D341Med (cell line): ENCODE data around the gene SULT4A1.
A peak's percentile ranks its signal among the peaks of the same experiment; 100 is the strongest.

Experiments
- DNase-seq: peaks from one replicate; pipeline ENCODE4 v3.0.0; 2012; ENCODE audit warnings: low spot score

Gene SULT4A1

GRCh38 chr22:43860831-43861230 is 1.5 kb downstream of the SULT4A1 start:
- DNase-seq, result no peak

DNA sequence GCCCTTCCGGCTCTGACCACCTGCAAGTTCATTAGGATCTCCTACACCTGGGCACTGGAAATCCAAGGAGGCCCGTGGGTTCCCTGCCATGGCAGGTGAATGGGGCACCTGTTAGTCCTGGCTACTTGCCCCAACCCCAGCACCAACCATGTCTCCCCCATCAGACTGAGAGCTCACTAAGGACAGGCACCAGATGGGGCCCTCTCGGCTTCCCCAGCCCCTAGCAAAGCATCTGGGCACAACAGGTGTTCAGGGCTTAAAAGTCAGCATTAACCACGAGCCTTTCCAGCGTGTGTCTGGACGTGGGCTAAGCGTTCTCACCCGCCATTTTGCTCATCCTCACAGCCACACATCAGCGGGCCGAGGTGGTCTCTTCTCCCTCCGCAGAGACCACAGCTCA is 2.2 kb downstream of the SULT4A1 start:
- DNase-seq, result no peak

DNA sequence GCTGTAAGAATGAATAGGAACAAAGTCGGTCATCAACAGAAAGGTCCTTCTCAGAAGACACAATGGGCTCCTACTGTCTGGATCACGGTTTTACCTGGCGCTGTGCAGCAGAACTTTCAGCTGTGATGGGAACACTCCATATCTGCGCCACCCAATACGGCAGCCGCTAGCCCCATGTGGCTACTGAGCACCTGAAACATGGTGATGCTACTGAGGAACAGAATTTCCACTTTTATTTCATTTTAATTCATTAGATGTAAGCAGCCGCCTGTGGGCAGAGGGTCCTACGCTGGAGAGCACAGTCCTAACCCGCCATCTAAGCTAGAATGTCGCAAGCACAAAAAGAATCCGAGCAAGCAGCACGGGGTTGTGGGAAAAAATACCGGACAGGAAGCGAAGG is 2.7 kb downstream of the SULT4A1 start:
- no peak for DNase-seq

DNA sequence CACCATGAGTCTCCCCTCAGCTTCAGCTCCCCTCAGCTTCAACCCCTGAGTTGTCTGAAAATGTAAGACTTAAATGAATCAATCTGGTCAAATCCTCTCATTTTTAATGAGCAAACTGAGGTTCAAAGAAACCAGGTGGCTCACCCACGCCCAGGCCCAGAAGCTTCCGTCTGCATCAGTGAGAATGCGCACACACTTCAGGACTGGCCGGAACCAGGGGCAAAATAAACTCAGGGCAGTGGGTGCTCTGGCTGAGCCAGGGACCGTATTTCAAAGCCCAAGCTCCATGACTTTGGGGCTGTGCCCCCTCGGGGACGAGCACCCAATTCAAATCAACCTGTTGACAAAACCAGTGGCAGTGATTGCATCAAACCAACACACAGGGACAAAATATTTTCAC is 3.1 kb downstream of the SULT4A1 start:
- no peak for DNase-seq

DNA sequence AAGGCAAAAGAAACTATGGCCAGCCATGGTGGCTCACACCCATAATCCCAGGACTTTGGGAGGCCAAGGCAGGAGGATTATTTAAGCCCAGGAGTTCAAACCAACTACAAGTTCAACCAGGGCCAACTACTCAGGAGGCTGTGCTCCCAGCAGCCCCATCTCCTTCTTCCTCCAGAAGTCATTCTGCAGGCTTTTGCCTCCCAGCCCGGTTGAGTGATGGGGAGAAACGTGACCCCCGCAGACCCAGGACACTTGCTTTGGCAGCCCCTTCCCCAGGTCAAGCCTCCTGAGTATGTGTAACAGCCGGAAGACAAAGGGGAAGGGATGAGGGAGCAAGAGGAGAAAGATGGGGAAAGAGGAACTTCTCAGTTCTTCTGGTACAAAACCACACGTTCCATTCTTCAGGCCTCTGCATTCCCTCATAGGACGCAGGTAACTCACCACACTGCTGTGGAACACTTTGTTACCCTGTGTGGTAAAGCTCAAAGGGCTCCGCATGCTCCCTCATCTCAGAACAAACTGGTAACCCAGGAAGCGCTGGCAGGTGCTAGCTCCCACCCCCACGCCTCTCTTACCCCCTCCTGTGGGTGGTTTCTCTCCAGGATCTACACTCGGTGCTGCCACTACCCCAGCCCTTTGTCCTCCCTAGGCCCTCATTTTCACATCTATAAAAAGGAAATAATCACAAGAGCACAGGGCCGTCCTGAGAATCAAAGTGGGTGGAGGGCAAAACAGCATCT is 4.0 kb downstream of the SULT4A1 start:
- no peak for DNase-seq

DNA sequence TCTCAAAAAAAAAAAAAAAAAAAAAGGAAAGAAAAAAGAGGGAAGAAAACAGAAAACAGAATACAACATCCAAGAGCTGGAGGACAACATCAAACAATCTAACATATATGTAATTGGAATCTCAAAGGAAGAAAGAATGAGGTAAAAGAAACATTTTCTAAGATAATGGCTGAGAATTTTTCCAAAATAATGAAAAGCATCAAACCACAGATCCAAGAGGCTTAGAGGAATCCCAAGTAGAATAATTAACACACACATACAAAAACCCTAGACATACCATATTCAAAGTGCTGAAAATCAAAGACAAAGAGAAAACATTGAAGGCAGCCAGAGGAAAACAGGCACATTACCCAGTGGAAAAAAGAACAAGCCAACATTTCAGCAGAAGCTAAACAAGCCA is 4.9 kb downstream of the SULT4A1 start:
- DNase-seq, result no peak

DNA sequence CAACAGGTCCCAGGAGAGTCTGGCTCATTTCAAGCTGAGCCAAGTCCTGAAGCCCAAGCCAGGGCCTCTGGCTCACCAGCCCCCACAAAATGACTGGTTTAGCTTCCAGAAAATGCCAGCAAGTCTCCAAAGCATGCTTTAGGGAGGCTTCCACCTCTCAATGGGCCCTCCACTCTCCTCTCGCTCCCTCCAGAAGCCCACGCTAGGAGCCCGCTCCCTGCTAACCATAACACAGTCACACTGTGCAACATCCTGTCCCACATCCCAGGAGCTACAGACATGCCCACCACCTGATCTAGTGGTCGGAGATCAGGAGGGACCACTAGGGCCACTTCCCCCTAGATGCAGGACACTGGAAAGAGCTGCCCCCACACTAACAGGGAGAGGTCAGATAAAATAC is 6.9 kb downstream of the SULT4A1 start:
- no peak for DNase-seq

DNA sequence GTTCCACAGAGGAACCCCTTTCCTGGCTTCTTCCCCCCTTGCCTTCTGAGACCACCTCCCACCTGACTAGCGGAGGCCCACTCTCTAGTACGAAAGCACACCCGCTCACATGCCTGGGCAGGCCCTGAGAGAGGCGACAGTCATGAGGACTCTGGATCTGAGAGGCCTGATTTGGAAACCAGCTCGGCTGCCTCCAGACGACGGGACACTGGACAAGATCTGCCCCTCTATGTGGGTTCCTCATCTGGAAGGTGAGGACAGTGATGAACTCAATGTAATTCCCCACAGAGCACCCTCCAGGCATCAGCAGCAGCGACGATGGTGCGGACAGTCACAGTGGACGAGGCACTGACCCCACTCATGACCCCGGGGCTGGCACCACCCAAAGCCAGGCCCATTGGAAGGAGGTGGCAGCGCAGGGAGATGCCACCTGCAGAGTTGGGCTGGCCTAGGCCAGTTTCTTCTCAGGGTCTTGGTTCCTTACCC is 7.5 kb downstream of the SULT4A1 start:
- DNase-seq, result no peak

DNA sequence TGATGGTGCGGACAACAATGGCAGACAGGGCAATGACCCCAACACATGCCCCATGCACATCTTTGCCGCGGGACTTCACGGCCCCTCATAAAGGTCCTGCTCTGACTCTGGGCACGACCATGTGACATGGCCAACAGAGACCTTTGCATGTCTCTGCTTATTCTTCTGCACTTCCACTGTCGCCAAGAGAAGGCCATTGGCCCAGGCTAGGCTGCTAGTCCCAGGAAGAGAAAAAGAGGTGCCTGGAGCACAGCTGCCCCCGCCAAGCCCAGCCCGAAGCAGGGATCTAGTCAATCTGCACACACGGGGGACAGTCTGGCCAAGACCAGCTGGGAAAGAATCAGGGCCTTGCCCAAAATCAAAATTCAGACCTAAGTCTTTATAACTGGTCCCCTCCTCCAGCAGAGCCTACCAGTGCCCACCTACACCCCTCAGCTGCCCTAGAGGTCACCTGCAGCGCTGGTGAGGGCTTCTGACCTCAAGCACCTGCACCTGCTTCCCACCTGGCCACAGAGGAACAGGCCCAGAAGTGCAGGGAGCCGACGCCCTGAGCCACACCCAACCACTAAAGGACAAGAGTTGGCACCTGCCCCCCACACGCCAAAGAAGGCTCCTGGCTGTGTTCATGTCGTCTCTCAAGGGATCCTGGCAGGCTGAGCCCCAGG is 8.1 kb downstream of the SULT4A1 start:
- no peak for DNase-seq

- no peak for DNase-seq
These were observed 8.9 kb downstream of the SULT4A1 start for GRCh38 chr22:43853328-43853931.

DNA sequence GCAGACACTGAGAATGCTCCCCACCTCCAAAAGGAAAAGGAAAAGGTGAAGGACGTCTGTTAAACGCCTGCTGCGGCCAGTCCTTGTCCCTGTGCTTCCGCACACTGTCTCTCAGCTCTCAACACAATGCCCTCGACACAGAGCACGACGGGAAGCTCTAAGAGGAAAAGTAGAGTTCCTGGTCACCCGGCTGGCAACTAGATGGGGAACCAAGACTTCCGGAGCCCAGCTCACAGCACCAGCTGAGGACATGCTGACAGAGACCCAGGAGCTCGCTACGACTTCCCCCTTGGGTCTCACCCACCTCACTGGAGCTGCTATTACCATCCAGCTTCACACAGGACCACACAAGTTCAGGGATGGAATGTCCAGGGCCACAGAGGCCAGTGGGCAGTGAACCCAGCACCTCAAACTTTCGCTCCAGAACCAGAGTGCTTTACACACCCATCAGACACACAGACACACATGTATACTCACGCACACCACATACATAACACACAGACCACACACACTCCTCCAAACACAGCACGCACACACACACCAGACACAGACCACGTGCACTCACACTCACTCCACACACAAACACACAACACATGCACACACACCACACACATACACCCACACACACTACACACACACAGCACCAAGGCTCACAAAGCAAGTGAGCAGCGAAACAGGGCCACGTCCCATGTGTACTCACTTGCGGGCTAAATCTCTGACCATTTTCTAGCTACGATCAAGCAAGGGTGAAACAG is 9.6 kb downstream of the SULT4A1 start:
- DNase-seq, result no peak

- DNase-seq, result no peak
These were observed 10.4 kb downstream of the SULT4A1 start for GRCh38 chr22:43851979-43852307.

- DNase-seq, result peak; percentile 23
These were observed 11.0 kb downstream of the SULT4A1 start for GRCh38 chr22:43851058-43851978.

- no peak for DNase-seq
These were observed 11.8 kb downstream of the SULT4A1 start for GRCh38 chr22:43850529-43850928.

GRCh38 chr22:43849731-43850130 is 12.6 kb downstream of the SULT4A1 start:
- no peak for DNase-seq

DNA sequence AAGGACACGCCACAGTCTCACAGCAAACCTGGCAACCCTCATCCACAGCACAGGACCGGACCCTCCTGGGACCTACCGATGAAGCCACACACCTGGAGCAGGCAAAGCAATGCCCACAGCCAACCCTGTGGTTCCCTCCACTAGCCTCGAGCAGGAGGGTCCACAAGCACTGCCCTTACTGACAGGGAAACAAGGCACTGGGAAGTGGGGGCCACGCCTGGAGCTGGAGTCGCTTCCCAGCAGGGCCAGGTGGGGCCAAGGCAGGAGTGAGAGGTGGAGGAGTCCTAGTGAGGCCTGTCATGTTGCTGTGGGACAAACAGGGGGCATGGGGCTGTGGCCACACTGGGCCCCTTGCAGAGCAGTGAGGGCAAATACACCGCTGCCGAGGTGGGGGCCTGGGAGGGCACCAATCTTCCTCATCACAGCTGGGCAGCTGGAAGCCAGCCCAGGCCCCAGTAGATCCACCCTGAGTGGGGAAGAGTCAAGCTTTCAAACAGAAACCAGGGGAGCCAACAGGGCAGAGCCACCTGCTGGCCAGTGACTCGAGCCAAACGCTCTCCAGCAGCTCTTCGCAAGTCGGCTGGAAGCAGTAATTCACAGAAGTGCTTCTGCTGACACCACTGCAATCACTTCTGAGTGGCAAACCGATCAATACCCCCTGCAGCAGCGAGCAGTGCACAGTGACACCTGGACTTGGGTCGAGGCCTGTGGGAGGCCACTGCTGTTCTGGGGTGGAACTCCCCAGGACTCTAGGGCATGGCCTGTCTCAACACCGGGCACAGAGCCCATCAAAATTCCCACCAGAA is 13.7 kb downstream of the SULT4A1 start:
- DNase-seq, result peak; percentile 62

- no peak for DNase-seq
These were observed 14.7 kb downstream of the SULT4A1 start for GRCh38 chr22:43847376-43848289.

DNA sequence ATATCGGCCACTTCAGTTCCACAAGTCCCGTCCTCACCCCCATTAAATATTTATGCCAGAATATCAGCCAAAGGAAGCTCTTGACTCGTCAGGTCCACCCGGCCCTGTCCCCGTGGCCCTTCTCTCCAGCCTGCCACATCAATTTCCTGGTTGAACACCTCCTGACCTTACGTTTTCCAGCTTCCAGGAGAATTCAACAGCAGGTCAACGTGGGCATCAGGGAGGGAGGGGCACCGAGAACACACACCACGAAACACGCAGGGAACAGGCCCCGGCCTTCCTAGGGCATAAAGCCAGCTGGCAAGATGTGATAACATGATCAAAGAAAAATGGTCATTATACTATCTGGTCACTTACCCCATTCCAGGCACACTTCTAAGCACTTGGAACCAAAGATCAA is 15.3 kb downstream of the SULT4A1 start:
- DNase-seq, result no peak

DNA sequence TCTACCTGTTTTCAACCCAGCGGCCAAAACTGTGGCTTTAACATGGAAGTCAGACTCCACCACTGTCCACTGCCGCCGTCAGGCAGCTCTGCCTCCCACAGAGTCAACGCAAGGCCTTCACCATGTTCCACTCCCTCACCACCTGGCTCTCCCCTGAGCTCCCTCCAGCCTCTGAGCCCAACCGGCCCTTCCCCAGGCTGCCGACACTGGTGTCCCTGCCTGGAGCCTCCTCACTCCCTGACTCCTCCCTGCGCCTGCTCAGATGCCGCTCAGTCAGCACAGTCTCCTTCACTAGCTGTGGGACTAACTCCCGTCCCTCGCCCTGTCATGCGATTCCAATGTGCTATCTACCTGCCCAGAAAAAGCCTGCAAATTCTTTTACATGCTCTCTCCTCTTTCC is 16.3 kb downstream of the SULT4A1 start:
- no peak for DNase-seq
